ENCODE results near the gene PPP2R5C.
"Not testable (repeated sequence)": the region's sequence is repeated elsewhere in the genome, so short reads cannot be mapped to it uniquely, and the experiment has no call there.

PPP2R5C gene

DNA sequence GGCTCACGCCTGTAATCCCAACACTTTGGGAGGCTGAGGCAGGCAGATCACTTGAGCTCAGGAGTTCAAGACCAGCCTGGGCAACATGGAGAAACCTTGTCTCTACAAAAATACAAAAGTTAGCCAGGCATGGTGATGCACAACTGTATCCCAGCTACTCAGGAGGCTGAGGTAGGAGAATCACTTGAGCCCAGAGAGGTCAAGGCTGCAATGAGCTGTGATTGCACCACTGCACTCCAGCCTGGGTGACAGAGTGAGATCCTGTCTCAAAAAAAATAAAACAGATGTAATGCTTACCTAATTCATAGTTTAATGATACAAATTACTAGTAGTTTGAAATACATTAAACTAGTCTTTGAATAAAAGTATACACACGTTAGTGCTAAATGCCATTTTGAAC, 209.9 kb downstream of the PPP2R5C start:
- DNase-seq, result not testable (repeated sequence)

DNA sequence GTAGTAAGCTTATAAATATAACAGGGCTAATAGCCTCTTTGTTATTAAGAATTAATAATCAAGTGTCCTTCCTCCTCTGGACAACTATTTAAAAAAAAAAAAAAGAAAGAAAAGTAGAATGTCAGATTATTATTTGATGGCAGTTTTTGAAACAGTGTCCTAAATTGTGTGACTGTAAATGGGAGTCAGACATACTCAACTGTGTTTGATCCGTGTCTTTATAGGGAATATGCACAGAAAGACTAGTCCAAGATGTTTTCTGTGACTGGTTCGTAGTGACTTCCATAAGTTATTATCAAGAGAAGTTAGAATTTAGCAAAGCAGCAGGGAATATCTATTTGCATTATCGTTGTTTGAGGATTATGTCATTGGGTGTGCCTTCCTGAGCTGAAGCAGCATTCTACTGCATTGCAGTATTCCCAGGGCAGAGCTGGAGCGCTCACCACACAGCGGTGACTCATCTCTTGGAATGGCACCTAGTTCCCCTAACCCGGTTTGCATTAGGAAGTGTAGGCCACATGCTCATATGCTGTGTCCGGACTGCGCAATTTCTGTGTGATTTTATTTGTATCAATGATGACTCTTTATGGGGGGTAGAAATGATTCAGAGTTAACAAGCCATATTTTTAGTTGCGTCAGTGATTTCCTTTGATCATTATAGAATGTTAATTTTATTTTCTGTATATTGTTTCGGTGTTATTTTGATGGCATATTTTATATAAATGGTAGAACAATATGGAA, 210.8 kb downstream of the PPP2R5C start:
- DNase-seq, result peak; percentile 93 to 98 (median 95)

GRCh38 chr14:101973356-101973755, 211.8 kb downstream of the PPP2R5C start:
- peak in 3 of 4 experiments; percentile 47 to 55 (median 49) for DNase-seq

GRCh38 chr14:101975231-101975630, 213.7 kb downstream of the PPP2R5C start:
- DNase-seq, result no peak
